GM19193 (cell line): ENCODE data around the gene VRK3.
A peak's percentile ranks its signal among the peaks of the same experiment; 100 is the strongest.

Experiments used
- POLR2A ChIP-seq: IDR thresholded peaks from 4 replicates; pipeline ENCODE4 v1.6.1; 2011; ENCODE audit not compliant: insufficient read depth, insufficient read length; ENCODE audit errors: extremely low read depth

The VRK3 gene

DNA sequence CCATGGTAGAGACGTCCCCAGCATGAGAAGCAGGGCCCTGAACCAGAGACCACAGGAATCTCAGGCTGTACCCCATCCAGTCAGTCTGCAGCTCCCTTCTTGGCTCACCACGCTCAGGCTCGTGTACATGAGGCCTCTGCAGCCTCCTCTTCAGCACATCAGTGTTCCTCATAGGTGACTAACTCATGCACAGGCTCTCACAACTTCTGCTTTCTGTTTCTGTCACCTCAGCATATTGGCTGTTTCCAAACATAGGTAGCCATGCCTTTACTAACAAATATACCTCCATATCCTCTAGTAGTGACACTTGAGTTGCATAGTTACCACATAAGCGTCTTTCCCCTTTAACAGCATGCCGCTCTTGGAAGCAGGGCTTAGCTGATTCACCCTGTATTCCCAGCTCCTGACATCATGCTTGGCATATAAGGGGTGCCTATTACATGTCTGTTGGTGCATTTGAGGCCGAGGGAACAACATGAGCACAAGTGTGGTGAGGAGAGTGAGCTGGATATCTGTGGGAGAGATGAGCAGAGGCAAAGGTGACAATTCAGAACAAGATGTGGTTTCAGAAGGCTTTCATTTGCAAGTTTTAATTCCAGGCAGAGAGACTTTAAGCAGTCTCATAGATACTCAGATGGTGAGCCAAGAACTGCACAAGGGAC lies 17.3 kb upstream of the VRK3 start:
- no peak for TF ChIP-seq POLR2A

DNA sequence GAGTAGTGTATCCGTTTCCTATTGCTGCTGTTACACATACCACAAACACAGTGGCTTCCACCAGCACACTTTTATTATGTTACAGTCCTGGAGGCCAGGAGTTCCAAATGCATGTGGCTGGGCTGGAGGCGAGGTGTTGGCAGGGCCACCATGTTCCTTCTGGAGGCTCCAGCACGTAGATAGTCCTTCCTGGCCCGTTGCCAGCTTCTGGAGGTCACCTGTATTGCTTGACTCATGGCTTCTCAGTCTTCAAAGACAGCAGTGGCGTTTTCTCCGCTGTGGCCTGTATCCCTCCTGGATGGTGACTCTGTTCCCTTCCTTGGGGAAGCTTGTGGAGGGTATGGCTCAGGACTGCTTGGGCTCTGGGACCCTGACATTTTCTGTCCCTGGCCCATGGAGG lies 15.8 kb upstream of the VRK3 start:
- no peak for TF ChIP-seq POLR2A

DNA sequence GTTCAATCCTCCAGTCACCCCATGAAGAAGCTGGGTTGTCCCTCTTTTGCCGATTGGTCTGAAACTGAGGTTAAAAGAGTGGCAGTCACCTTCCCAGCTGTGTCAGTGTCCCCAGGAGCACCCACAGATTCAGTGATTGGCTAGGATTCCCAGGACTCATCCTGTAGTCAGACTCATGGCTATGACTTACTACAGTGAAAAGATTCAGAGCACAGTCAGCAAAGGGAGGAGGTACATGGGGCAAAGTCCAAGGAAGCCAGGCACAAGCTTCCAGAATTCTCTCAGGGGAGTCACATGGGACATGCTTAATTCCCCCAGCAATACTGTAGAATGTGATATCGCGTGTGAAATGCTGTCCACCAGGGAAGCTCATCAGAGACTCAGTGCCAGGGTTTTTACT lies 14.8 kb upstream of the VRK3 start:
- TF ChIP-seq POLR2A = no peak

DNA sequence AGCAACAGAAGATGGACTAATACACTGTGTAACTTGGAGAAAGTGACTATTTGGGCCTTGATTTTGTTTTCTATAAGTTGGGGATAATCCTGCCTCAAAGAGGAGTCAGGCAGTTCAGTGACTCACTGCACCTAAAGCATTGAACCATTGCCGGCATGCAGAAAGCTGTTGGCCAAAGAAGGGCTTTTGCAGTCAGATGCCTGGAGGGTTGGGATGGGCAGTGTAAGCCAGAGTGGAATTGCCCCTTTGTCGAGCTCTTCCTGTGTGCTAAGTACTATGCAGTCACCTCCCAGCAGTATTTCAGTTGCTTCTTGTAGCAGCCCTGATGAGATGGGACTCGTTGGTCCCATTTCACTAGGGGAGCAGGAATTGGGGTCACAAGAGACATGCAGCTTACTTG lies 11.7 kb upstream of the VRK3 start:
- no peak for TF ChIP-seq POLR2A

DNA sequence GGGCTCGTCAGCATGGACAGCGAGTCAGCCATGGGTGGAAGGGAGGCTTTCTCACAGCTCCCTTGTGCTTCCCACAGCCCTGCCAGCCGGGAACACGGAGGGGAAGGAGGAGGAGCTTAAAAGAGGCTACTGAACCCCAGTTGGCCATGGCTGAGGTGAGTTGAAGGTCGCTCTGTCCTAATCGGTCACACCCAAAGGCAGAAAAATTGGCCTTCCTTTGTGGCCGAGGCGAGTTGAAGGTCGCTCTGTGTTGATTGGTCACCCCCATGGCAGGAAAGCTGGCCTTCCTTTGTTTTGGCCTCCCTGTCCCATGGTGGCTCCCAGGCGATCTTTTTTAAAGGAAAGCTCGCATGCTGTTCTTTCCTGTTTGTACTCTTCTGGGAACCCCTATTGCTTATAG lies 5.8 kb upstream of the VRK3 start:
- TF ChIP-seq POLR2A = no peak

DNA sequence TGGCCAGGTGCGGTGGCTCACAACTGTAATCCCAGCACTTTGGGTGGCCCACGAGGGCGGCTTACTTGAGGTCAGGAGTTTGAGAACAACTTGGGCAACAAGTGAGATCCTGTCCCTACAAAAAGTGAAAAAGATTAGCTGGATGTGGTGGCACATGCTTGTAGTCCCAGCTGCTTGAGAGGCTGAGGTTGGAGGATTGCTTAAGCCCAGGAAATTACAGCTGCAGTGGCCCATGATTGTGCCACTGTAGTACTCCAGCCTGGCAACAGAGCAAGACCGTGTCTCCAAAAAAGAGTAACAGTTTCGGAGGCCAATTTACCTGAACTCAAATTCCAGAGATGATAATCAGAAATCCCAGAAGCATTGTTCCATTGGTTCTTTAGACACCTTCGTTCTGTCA lies 5.1 kb upstream of the VRK3 start:
- no peak for TF ChIP-seq POLR2A

DNA sequence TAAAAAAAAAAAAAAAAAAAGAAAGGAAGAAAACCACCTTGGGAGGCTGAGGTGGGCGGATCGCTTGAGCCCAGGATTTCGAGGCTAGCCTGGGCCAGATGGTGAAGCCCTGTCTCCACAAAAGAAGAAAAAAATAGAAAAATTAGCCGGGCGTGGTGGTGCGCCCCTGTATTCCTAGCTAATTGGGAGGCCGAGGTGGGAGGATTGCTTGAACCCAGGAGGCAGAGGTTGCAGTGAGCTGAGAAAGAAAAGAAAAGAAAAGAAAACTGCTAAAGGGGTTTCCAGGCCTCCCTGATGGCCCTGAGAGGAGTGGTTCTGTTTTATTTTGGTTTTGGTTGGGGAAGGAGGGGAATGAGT lies 1.4 kb upstream of the VRK3 start:
- no peak for TF ChIP-seq POLR2A

DNA sequence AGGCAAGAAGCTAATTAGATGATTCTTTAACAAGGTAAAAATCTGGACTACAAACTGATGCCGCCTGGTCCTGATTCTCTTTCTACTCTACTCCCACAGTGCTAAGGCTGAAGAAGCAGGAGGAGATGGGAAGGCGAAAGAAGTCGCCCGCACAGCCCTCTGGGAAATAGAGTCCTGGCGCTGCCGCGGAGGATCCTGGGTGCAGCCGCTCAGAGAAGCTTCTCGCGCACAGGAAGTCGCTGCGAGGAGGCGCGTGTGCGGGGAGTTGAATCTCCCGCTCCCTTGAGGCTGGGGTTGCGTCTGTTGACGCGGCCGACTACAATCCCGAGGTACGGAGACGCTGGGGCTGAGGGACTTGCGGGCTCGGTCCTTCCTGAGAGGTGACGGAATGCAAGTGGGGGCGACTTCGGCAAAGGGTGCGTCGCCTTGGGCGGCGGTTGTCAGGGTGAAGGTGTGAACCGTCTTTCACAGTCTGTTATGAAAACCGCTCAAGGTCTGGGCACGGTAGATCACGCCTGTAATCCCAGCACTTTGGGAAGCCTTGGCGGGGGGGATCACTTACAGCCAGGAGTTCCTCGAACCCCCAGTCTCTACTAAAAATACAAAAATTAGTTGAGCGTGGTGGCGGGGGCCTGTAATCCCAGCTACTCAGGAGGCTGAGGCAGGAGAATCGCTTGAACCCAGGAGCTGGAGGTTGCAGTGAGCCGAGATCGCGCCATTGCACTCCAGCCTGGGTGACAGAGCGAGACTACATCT lies 800 bp upstream of the VRK3 start, which contains the start of gene ZNF473:
Gene ZNF473, plus strand, starts transcription at position 212 of the 756 bp plus-strand sequence. CDS start 5,078 bp downstream, outside the sequence.
- peak; percentile 75 for TF ChIP-seq POLR2A

DNA sequence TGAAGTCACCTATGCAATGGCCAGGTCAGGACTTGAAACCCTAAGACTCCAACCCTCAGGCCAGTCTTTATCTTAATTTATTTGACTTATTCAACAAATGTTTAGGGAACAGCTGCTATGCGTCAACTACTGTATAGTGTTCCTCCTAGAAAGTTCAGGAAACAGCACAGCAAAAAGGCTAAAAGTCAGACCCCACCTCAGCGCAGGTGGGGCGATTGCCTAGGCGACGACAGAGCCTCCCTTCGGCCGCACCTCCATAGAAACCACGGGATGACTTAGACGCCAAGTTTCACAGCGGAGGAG lies 502 bp downstream of the VRK3 start:
- no peak for TF ChIP-seq POLR2A

DNA sequence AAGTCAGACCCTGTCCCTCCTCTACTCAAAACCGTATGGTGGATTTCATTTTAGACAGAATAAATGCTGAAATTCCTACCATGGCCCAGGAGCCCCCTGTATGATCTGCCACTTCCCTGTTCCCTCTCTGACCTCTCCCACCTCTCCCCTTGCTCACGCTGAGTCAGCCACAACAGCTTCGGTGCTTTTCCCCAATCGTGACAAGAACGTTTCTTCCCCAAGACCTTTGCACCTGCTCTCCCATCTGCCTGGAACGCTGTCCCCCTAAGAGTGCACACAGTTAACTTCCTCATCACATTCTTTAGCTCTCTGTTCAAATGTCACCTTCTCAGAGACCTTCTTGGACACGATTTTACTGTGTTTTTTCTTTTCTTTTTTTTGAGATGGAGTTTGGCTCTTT lies 2.3 kb downstream of the VRK3 start:
- TF ChIP-seq POLR2A = no peak

DNA sequence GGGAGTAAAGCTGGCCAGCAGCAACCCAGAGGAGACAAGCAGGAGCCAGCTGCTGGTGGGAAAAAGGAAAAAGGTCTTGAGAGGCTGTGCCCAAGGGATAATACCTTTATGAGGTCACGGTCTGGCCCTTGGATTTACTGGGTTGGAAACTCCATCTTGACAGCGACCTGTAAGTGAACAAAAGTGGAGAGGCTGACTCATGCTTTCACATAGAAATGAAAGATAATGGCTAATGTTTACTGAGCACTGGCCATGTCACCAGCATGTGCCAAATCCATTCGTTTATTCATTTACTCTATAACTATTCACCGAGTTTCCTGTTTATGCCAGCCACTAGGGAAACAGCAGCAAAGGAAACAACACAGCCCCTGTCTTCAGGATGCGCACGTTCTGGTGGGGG lies 4.7 kb downstream of the VRK3 start:
- no peak for TF ChIP-seq POLR2A

DNA sequence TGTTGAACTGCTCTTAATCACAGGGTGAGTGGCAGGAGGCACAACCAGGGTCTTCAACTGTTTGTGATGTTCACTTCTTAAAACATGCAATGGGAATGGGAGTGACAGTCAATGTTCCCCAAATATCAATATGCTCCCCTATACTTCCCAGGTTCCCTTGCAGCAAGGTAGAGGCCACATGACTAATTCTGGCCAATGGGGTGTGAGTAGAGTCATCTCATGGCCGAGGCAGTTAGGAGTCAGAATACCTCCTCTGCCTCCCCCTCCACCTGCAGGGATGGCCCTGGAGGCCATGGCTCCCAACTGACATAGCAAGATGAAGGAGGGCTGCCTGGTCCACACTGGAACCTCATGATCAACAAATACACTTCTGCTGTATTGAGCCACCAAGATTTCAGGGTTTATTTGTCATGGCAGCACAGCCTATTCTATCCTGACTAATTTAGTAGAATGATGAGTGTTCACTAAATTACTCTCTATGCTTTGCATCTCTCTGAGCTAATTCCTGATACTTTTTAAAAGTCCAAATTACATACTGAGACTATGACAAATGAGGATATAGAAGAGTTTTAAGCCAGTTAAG lies 8.9 kb downstream of the VRK3 start:
- no peak for TF ChIP-seq POLR2A

DNA sequence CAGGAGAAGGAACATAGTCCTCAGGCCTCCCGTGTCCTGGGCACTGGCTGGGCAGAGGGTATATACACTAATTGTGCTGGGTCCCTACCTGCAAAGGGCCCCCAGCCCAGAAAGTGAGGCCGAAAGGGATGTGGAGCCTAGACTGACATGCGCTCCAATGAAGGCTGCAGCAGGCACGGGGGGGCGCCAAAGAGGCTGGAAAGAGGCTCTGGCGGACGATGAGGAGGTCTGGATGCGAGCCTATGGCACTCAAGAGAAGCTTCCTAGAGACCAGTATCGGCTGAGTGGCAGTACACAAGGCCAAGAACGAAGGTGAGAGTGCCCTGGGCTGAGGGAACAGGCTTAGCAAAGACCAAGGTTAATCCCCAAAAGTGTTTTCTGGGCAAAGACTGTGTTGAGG lies 16.6 kb downstream of the VRK3 start:
- no peak for TF ChIP-seq POLR2A

DNA sequence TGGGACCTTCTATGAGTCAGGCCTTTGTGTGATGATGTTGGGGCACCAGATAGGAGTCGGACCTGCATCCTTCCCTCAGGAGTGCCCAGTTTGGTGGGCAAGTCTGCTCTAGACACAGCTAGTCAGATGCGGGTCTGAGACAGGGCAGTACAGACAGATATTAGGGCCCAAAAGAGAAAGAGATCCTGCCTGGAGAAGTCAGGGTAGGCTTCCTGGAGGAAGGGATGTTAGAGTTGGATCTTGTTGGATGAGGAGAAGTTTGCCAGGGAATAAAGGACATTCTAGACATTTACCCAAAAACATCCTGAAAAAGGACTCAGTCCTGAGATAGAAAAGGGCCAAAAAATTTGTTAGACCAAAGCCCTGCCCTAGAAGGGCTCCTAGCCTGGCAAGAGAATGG lies 17.2 kb downstream of the VRK3 start:
- no peak for TF ChIP-seq POLR2A

DNA sequence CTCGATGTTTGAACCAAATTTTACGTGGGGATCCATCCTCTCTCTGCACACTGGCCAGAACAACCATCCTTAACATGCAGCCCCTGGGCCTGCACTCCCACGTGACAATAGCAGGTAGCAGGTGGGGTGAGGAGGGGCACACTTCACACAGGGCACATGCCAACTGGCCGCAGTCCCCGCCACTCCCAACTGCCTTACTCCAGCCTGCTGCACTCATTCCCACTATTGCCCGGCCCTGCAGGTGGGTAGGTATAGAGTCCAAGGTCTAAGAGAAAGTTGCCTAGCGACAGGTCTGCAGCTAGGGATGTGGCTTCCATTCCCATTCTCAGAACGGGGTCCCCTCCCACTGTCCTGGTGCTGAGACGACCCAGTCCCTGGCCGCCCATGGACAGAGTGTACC lies 18.0 kb downstream of the VRK3 start:
- TF ChIP-seq POLR2A = no peak

DNA sequence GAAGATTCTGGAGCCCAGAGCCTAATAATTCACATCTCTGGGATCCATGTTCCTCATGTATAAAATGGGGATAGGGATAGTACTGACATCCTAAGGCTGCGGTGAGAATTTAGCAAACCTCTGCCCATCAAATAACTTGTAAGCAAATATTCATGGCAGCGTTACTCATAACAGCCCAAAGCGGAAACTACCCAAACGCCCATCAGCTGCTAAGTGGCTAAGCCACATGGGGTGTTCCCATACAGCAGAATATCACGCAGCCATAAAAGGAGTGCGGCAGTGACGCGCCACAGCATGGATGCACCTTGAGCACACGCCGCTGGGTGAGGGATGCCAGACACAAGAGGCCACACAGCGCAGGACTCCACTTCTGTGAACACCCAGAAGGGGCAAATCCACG lies 19.7 kb downstream of the VRK3 start:
- TF ChIP-seq POLR2A = no peak

DNA sequence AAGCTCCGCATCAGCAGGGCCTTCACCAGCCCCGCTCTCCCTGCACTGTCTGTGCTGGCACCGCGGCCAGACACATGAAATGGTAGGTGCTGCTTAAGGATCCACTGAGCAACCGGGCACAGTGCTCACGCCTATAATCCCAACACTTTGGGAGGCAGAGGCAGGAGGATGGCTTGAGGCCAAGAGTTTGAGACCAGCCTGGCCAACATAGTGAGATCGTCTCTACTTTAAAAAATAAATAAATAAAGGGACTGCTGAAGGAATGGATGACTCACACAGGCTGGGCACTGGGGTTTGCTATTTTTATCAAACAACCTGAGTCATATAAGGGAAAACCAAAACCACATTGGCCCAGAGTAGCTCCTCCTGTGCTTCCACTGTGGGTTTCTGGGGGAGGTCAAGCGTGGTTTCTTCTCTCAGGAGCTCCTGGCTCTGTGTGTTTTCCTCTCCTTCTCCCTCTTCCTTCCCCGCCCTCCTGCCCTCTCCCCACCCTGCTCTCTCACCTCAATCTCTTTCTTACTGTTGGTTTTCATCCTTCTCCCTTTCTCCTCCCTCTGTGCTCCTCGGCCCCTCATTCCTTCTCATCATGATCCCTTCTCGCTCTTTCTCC lies 21.3 kb downstream of the VRK3 start:
- no peak for TF ChIP-seq POLR2A

DNA sequence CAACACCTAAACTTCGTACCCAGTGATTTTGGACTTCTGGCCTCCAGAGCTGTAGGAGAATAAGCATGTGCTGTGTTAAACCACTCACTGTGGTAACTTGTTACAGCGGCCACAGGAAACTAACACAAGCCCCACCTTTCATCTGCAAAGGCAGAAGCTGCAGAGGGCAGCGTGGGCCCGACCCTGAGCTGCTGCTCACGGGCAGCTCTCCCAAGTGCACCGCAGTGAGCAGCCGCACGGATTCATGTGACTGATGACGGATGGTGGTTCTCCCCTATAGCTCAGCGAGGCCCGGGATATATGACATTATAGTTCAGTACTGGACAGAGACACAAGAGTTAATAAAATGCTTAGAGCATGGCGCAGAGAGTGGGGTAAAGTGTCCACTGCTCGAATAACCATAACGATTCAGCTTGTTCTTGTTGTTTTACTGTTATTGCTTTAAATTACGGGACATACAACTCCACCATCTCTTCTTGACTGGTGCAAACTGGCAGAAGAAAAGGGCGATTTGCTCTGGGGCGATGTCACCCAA lies 21.9 kb downstream of the VRK3 start:
- TF ChIP-seq POLR2A = no peak
